ENCODE data around the gene PCNX3.

GRCh38 chr11:65644837-65645236 is 29.3 kb downstream of the PCNX3 start:
- TF ChIP-seq CTCF (IDR thresholded peaks at IDR 0.05) (no peak), POLR2AphosphoS5 (IDR thresholded peaks at IDR 0.05) (no peak)
